GM12891 (cell line): ENCODE results near the gene TUSC1. TPM values are rescaled to one million over a fixed set of nuclear protein-coding genes. Genes with fewer than 3 reads are reported as not detected.
"Not testable (repeated sequence)": the region's sequence is repeated elsewhere in the genome, so short reads cannot be mapped to it uniquely, and the experiment has no call there.

Source experiments
- DNase-seq: peaks from one replicate; pipeline ENCODE4 v3.0.0; 2011; ENCODE audit warnings: low spot score; ENCODE audit not compliant: insufficient read length
- FAIRE-seq: peaks from 2 replicates; lab custom pipeline; 2011; peaks lifted over from hg19 to GRCh38; lab: Jason Lieb, UNC
- PAX5 ChIP-seq: IDR thresholded peaks from 2 replicates; pipeline ENCODE4 v1.6.1; 2011; ENCODE audit warnings: low read length, moderate library complexity, mild to moderate bottlenecking; ENCODE audit not compliant: insufficient read depth, severe bottlenecking
- POLR2A ChIP-seq: IDR thresholded peaks from 2 replicates; pipeline ENCODE4 v1.6.1; 2011; ENCODE audit warnings: low read depth, low read length, control low read depth
- POLR2AphosphoS5 ChIP-seq: IDR thresholded peaks from 2 replicates; pipeline ENCODE4 v1.6.1; 2011; ENCODE audit warnings: low read depth, low read length, control low read depth
- POU2F2 ChIP-seq: IDR thresholded peaks from 2 replicates; pipeline ENCODE4 v1.6.1; 2011; ENCODE audit warnings: low read depth, mild to moderate bottlenecking, control low read depth, low read length, moderate library complexity
- SPI1 ChIP-seq: IDR thresholded peaks from 2 replicates; pipeline ENCODE4 v1.6.1; 2011; ENCODE audit warnings: low read depth, low read length, control low read depth
- TAF1 ChIP-seq: IDR thresholded peaks from 2 replicates; pipeline ENCODE4 v1.6.1; 2011; ENCODE audit warnings: low read depth, low read length, control low read depth
- polyA plus RNA-seq: library from polyadenylated mRNA; unstranded; fragments of >200 nt; gene quantifications from one replicate; pipeline ENCODE4 v1.2.1, GENCODE V29; 2012; ENCODE audit warnings: low read depth, missing spikeins, inconsistent platforms; ENCODE audit not compliant: missing spikeins

TUSC1 gene
- polyA plus RNA-seq = 0.08 TPM

GRCh38 chr9:25678147-25678666, at the start of gene TUSC1:
TUSC1 (minus strand) TSS chr9:25678444; CDS start chr9:25678312, 132 bp downstream.
- DNase-seq = peak; percentile 12
- no peak for TF ChIP-seq POLR2AphosphoS5
- no peak for TF ChIP-seq PAX5
- TF ChIP-seq SPI1 = no peak
- TF ChIP-seq POLR2A = no peak
- no peak for TF ChIP-seq TAF1
- TF ChIP-seq POU2F2 = no peak
- FAIRE-seq = no peak

GRCh38 chr9:25726871-25727410, 48.7 kb upstream of the TUSC1 start:
- no peak for DNase-seq
- TF ChIP-seq TAF1 (no peak), PAX5 (no peak), POU2F2 (no peak), SPI1 (no peak), POLR2A (no peak), POLR2AphosphoS5 (no peak)
- no peak for FAIRE-seq

GRCh38 chr9:25724424-25724823, 46.2 kb upstream of the TUSC1 start:
- DNase-seq (no peak), FAIRE-seq (no peak)

GRCh38 chr9:25716220-25716872, 38.1 kb upstream of the TUSC1 start:
- no peak for DNase-seq
- no peak for TF ChIP-seq POU2F2
- no peak for TF ChIP-seq POLR2AphosphoS5
- no peak for TF ChIP-seq PAX5
- no peak for TF ChIP-seq POLR2A
- TF ChIP-seq SPI1 = no peak
- TF ChIP-seq TAF1 = no peak
- no peak for FAIRE-seq

More at GRCh38 chr9:25724424-25724823, 46.2 kb upstream of the TUSC1 start:
- TF ChIP-seq POLR2AphosphoS5 (no peak), POU2F2 (no peak), POLR2A (no peak), PAX5 (no peak), TAF1 (no peak), SPI1 (no peak)

- FAIRE-seq (no peak), DNase-seq (no peak)
- TF ChIP-seq PAX5 = no peak
- TF ChIP-seq SPI1 = no peak
- no peak for TF ChIP-seq POLR2AphosphoS5
- no peak for TF ChIP-seq TAF1
- TF ChIP-seq POLR2A = no peak
- no peak for TF ChIP-seq POU2F2
Observed at GRCh38 chr9:25709941-25710340, 31.7 kb upstream of the TUSC1 start.

GRCh38 chr9:25704800-25705199, 26.6 kb upstream of the TUSC1 start:
- TF ChIP-seq POU2F2 (no peak), PAX5 (no peak), SPI1 (no peak), POLR2A (no peak), POLR2AphosphoS5 (no peak), TAF1 (no peak)
- DNase-seq (no peak), FAIRE-seq (no peak)

- DNase-seq (no peak), FAIRE-seq (no peak)
Observed at GRCh38 chr9:25703701-25704357, 25.6 kb upstream of the TUSC1 start.

GRCh38 chr9:25702536-25702935, 24.3 kb upstream of the TUSC1 start:
- DNase-seq = no peak
- no peak for FAIRE-seq
- TF ChIP-seq SPI1 = no peak
- TF ChIP-seq POLR2AphosphoS5 = no peak
- no peak for TF ChIP-seq TAF1
- TF ChIP-seq POU2F2 = no peak
- TF ChIP-seq POLR2A = no peak
- no peak for TF ChIP-seq PAX5

More at GRCh38 chr9:25703701-25704357, 25.6 kb upstream of the TUSC1 start:
- no peak for TF ChIP-seq TAF1
- no peak for TF ChIP-seq SPI1
- no peak for TF ChIP-seq PAX5
- TF ChIP-seq POLR2AphosphoS5 = no peak
- no peak for TF ChIP-seq POU2F2
- TF ChIP-seq POLR2A = no peak

GRCh38 chr9:25700899-25701298, 22.7 kb upstream of the TUSC1 start:
- not testable (repeated sequence) for DNase-seq, FAIRE-seq

GRCh38 chr9:25700430-25700829, 22.2 kb upstream of the TUSC1 start:
- DNase-seq = no peak
- TF ChIP-seq PAX5 (no peak), TAF1 (no peak), POLR2AphosphoS5 (no peak), POLR2A (no peak), SPI1 (no peak), POU2F2 (no peak)
- no peak for FAIRE-seq
